A673 (cell line): ENCODE data around the gene OSTF1.

Experiments
- CTCF ChIP-seq: fragments of 300-800, 200-600 bp; sonication (generic); conservative IDR thresholded peaks from 2 replicates; pipeline ENCODE4 v1.5.1; 2017; ENCODE audit warnings: low read depth, mild to moderate bottlenecking, antibody characterized with exemption, low read length, moderate library complexity, mixed read lengths
- EZH2 ChIP-seq: fragments of 200-600 bp; sonication (generic); IDR thresholded peaks from 2 replicates; pipeline ENCODE4 v1.6.1; 2017; ENCODE audit warnings: borderline replicate concordance, low read depth, mild to moderate bottlenecking, mixed read lengths, antibody characterized with exemption, low read length; ENCODE audit not compliant: poor library complexity, severe bottlenecking

GRCh38 chr9:75067894-75068293, 20.4 kb upstream of the OSTF1 start:
- no peak for TF ChIP-seq CTCF
- TF ChIP-seq EZH2 = no peak
